ENCODE results near the gene CHI3L2. TPM values are rescaled to one million over a fixed set of nuclear protein-coding genes. Genes with fewer than 3 reads are reported as not detected.

Gene CHI3L2
- total and polyA plus RNA-seq, 2 experiments from 2014 or later = 0.68 TPM; not detected in 1

DNA sequence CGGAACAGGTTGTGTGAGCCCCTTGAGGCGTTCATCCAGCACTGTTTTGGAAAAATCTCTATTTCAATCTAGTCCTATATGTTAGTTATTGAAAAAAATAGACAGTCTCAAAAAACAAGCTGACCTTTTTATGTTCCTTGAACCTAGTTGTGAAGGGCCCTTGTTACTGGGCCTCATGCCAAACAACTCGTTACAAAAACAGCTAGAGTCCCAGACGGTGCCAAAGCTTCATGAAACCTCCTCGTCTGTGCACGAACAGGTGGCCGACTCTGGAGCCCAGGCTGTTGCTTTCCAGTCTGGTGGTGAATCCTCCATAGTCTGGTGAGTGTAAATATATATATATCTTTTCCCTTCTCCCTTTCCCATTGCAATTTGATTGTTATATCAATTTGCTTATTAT is 63.1 kb downstream of the CHI3L2 start, which contains the start of gene CHIA (continued):
- TF ChIP-seq, protein P1, sequence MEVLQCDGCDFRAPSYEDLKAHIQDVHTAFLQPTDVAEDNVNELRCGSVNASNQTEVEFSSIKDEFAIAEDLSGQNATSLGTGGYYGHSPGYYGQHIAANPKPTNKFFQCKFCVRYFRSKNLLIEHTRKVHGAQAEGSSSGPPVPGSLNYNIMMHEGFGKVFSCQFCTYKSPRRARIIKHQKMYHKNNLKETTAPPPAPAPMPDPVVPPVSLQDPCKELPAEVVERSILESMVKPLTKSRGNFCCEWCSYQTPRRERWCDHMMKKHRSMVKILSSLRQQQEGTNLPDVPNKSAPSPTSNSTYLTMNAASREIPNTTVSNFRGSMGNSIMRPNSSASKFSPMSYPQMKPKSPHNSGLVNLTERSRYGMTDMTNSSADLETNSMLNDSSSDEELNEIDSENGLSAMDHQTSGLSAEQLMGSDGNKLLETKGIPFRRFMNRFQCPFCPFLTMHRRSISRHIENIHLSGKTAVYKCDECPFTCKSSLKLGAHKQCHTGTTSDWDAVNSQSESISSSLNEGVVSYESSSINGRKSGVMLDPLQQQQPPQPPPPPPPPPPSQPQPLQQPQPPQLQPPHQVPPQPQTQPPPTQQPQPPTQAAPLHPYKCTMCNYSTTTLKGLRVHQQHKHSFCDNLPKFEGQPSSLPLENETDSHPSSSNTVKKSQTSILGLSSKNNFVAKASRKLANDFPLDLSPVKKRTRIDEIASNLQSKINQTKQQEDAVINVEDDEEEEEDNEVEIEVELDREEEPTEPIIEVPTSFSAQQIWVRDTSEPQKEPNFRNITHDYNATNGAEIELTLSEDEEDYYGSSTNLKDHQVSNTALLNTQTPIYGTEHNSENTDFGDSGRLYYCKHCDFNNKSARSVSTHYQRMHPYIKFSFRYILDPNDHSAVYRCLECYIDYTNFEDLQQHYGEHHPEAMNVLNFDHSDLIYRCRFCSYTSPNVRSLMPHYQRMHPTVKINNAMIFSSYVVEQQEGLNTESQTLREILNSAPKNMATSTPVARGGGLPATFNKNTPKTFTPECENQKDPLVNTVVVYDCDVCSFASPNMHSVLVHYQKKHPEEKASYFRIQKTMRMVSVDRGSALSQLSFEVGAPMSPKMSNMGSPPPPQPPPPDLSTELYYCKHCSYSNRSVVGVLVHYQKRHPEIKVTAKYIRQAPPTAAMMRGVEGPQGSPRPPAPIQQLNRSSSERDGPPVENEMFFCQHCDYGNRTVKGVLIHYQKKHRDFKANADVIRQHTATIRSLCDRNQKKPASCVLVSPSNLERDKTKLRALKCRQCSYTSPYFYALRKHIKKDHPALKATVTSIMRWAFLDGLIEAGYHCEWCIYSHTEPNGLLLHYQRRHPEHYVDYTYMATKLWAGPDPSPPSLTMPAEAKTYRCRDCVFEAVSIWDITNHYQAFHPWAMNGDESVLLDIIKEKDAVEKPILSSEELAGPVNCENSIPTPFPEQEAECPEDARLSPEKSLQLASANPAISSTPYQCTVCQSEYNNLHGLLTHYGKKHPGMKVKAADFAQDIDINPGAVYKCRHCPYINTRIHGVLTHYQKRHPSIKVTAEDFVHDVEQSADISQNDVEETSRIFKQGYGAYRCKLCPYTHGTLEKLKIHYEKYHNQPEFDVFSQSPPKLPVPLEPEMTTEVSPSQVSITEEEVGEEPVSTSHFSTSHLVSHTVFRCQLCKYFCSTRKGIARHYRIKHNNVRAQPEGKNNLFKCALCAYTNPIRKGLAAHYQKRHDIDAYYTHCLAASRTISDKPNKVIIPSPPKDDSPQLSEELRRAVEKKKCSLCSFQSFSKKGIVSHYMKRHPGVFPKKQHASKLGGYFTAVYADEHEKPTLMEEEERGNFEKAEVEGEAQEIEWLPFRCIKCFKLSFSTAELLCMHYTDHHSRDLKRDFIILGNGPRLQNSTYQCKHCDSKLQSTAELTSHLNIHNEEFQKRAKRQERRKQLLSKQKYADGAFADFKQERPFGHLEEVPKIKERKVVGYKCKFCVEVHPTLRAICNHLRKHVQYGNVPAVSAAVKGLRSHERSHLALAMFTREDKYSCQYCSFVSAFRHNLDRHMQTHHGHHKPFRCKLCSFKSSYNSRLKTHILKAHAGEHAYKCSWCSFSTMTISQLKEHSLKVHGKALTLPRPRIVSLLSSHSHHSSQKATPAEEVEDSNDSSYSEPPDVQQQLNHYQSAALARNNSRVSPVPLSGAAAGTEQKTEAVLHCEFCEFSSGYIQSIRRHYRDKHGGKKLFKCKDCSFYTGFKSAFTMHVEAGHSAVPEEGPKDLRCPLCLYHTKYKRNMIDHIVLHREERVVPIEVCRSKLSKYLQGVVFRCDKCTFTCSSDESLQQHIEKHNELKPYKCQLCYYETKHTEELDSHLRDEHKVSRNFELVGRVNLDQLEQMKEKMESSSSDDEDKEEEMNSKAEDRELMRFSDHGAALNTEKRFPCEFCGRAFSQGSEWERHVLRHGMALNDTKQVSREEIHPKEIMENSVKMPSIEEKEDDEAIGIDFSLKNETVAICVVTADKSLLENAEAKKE (CRISPR knock-in tag; IDR thresholded peaks at IDR 0.05) = no peak
- TF ChIP-seq ZNF114 (CRISPR knock-in tag; IDR thresholded peaks at IDR 0.05) (no peak), ZNF331 (CRISPR knock-in tag; IDR thresholded peaks at IDR 0.05; ENCODE audit: low read depth) (no peak), CREB1 (CRISPR knock-in tag; IDR thresholded peaks at IDR 0.05; ENCODE audit: low read depth) (no peak), JUNB (IDR thresholded peaks at IDR 0.05; ENCODE audit: unreplicated experiment) (no peak), STAT1 (IDR thresholded peaks at IDR 0.05; ENCODE audit: unreplicated experiment) (no peak)
- TF ChIP-seq, protein P2, sequence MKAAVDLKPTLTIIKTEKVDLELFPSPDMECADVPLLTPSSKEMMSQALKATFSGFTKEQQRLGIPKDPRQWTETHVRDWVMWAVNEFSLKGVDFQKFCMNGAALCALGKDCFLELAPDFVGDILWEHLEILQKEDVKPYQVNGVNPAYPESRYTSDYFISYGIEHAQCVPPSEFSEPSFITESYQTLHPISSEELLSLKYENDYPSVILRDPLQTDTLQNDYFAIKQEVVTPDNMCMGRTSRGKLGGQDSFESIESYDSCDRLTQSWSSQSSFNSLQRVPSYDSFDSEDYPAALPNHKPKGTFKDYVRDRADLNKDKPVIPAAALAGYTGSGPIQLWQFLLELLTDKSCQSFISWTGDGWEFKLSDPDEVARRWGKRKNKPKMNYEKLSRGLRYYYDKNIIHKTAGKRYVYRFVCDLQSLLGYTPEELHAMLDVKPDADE (IDR thresholded peaks at IDR 0.05) = no peak
- TF ChIP-seq, protein P3, sequence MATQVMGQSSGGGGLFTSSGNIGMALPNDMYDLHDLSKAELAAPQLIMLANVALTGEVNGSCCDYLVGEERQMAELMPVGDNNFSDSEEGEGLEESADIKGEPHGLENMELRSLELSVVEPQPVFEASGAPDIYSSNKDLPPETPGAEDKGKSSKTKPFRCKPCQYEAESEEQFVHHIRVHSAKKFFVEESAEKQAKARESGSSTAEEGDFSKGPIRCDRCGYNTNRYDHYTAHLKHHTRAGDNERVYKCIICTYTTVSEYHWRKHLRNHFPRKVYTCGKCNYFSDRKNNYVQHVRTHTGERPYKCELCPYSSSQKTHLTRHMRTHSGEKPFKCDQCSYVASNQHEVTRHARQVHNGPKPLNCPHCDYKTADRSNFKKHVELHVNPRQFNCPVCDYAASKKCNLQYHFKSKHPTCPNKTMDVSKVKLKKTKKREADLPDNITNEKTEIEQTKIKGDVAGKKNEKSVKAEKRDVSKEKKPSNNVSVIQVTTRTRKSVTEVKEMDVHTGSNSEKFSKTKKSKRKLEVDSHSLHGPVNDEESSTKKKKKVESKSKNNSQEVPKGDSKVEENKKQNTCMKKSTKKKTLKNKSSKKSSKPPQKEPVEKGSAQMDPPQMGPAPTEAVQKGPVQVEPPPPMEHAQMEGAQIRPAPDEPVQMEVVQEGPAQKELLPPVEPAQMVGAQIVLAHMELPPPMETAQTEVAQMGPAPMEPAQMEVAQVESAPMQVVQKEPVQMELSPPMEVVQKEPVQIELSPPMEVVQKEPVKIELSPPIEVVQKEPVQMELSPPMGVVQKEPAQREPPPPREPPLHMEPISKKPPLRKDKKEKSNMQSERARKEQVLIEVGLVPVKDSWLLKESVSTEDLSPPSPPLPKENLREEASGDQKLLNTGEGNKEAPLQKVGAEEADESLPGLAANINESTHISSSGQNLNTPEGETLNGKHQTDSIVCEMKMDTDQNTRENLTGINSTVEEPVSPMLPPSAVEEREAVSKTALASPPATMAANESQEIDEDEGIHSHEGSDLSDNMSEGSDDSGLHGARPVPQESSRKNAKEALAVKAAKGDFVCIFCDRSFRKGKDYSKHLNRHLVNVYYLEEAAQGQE (IDR thresholded peaks at IDR 0.05; ENCODE audit: unreplicated experiment) = no peak

Small RNA genes lying within 50 kb of the gene (small RNA-seq; reads per million reads assigned to genes)
- not detected for gene AL355816.1 (ENCODE audit: low replicate concordance)

Other genes starting within 250 kb of the CHI3L2 start
- gene DRAM2, start 87.6 kb upstream of the CHI3L2 start, total RNA-seq (2014; rRNA removed; shearing (Covaris generic)) = 45.9 and 74.6 TPM in 2 replicates
- gene DRAM2, start 87.6 kb upstream of the CHI3L2 start, polyA plus RNA-seq (2016; fragmentation: Nextera tagmentation; extraction: Ambion mirVana) = 22.9 TPM in 2 replicates
- gene CEPT1, start 87.5 kb upstream of the CHI3L2 start, total RNA-seq (2014; rRNA removed; shearing (Covaris generic)) = 33.5 and 39.5 TPM in 2 replicates
- gene CEPT1, start 87.5 kb upstream of the CHI3L2 start, polyA plus RNA-seq (2016; fragmentation: Nextera tagmentation; extraction: Ambion mirVana) = 14.3 and 17.3 TPM in 2 replicates
- 3.0 and 5.9 TPM in 2 replicates for gene DENND2D, start 27.1 kb upstream of the CHI3L2 start, total RNA-seq (2014; rRNA removed; shearing (Covaris generic))
- 2.5 and 3.4 TPM in 2 replicates for gene DENND2D, start 27.1 kb upstream of the CHI3L2 start, polyA plus RNA-seq (2016; fragmentation: Nextera tagmentation; extraction: Ambion mirVana)
- gene CHIA, start 63.1 kb downstream of the CHI3L2 start, total RNA-seq (2014; rRNA removed; shearing (Covaris generic)) = not detected in 2 replicates
- not detected in 2 replicates for gene CHIA, start 63.1 kb downstream of the CHI3L2 start, polyA plus RNA-seq (2016; fragmentation: Nextera tagmentation; extraction: Ambion mirVana)
- gene OVGP1, start 200.0 kb downstream of the CHI3L2 start, total RNA-seq (2014; rRNA removed; shearing (Covaris generic)) = 0.93 and 1.0 TPM in 2 replicates
- 0.82 and 0.99 TPM in 2 replicates for gene OVGP1, start 200.0 kb downstream of the CHI3L2 start, polyA plus RNA-seq (2016; fragmentation: Nextera tagmentation; extraction: Ambion mirVana)
- 111 and 117 TPM in 2 replicates for gene WDR77, start 221.5 kb downstream of the CHI3L2 start, total RNA-seq (2014; rRNA removed; shearing (Covaris generic))
- 75.0 and 85.9 TPM in 2 replicates for gene WDR77, start 221.5 kb downstream of the CHI3L2 start, polyA plus RNA-seq (2016; fragmentation: Nextera tagmentation; extraction: Ambion mirVana)
- gene ATP5PB, start 221.8 kb downstream of the CHI3L2 start, total RNA-seq (2014; rRNA removed; shearing (Covaris generic)) = 272 and 300 TPM in 2 replicates
- gene ATP5PB, start 221.8 kb downstream of the CHI3L2 start, polyA plus RNA-seq (2016; fragmentation: Nextera tagmentation; extraction: Ambion mirVana) = 260 and 279 TPM in 2 replicates
- 0.16 and 0.69 TPM in 2 replicates for gene C1orf162, start 246.3 kb downstream of the CHI3L2 start, total RNA-seq (2014; rRNA removed; shearing (Covaris generic))
- gene C1orf162, start 246.3 kb downstream of the CHI3L2 start, polyA plus RNA-seq (2016; fragmentation: Nextera tagmentation; extraction: Ambion mirVana) = 0.28 and 0.47 TPM in 2 replicates

All from GM23338 (cell line).